H1 (cell line): ENCODE data around the gene FRRS1. TPM values are rescaled to one million over a fixed set of nuclear protein-coding genes. Genes with fewer than 3 reads are reported as not detected.

Experiments used
- CTCF ChIA-PET: fragments of 300-600 bp; sonication (Branson Sonifier 250); formaldehyde crosslinking; loops from one replicate; lab custom pipeline; 2021; ENCODE audit not compliant: partially characterized antibody; lab: Charles Lee
- POLR2A ChIA-PET: fragments of 300-600 bp; sonication (Branson Sonifier 250); formaldehyde crosslinking; loops from one replicate; lab custom pipeline; 2021; ENCODE audit warnings: inconsistent platforms; ENCODE audit not compliant: partially characterized antibody; lab: Charles Lee
- DNase-seq, 2 experiments: peaks; one replicate each; pipeline versions ENCODE4 v3.0.0 to v3.0.0-alpha.2; 2010 to 2022; ENCODE audit warnings: low spot score in 2 of 2, low read depth in 1 of 2, mixed read lengths in 1 of 2
- FAIRE-seq: peaks from 2 replicates; lab custom pipeline; 2011; peaks lifted over from hg19 to GRCh38; lab: Jason Lieb, UNC
- H2AFZ ChIP-seq: 2 replicates; pipeline ENCODE4 v1.8.1; 2012; ENCODE audit warnings: low read length, inconsistent platforms
- H2AK5ac ChIP-seq: 2 replicates; pipeline ENCODE4 v1.6.1; 2013; ENCODE audit warnings: low read depth, low read length
- H2BK120ac ChIP-seq: replicated peaks from 2 replicates; pipeline ENCODE3; 2013; ENCODE audit warnings: low read depth, low read length, inconsistent platforms
- H2BK12ac ChIP-seq: 2 replicates; pipeline ENCODE4 v1.6.1; 2013; ENCODE audit warnings: low read depth, low read length
- H2BK15ac ChIP-seq: 2 replicates; pipeline ENCODE4 v1.6.1; 2013; ENCODE audit warnings: low read length
- H2BK20ac ChIP-seq: 2 replicates; pipeline ENCODE4 v1.6.1; 2013; ENCODE audit warnings: low read length
- H2BK5ac ChIP-seq: 2 replicates; pipeline ENCODE4 v1.6.1; 2013; ENCODE audit warnings: low read depth, low read length
- H3K14ac ChIP-seq: 2 replicates; pipeline ENCODE4 v1.6.1; 2013; ENCODE audit warnings: inconsistent platforms; ENCODE audit not compliant: insufficient read length
- H3K18ac ChIP-seq: 2 replicates; pipeline ENCODE4 v1.6.1; 2013; ENCODE audit warnings: low read length; ENCODE audit errors: extremely low read depth
- H3K23ac ChIP-seq: 2 replicates; pipeline ENCODE4 v1.6.1; 2013; ENCODE audit warnings: inconsistent platforms; ENCODE audit not compliant: insufficient read length
- H3K23me2 ChIP-seq: 2 replicates; pipeline ENCODE4 v1.6.1; 2013; ENCODE audit warnings: low read depth, low read length
- H3K27ac ChIP-seq: 2 replicates; pipeline ENCODE4 v1.6.1; 2011; ENCODE audit warnings: low read depth, low read length, inconsistent platforms
- H3K27me3 ChIP-seq, 4 experiments: replicated peaks in 1 of 4; 1 replicate in 1 of 4; 2 replicates in 3 of 4; pipeline versions ENCODE4 v1.6.1 to v1.8.1; 2011 to 2013; ENCODE audit warnings: low read length in 3 of 4, mild to moderate bottlenecking in 3 of 4, inconsistent platforms in 2 of 4, mixed read lengths in 2 of 4, moderate library complexity in 1 of 4; ENCODE audit not compliant: control insufficient read depth in 3 of 4, insufficient read depth in 3 of 4; ENCODE audit errors: extremely low read depth in 1 of 4
- H3K36me3 ChIP-seq, 4 experiments: 2 replicates each; pipeline versions ENCODE4 v1.6.1 to v1.8.1; 2011 to 2013; ENCODE audit warnings: mild to moderate bottlenecking in 4 of 4, low read length in 3 of 4, moderate library complexity in 2 of 4, control low read depth in 1 of 4, inconsistent platforms in 1 of 4; ENCODE audit not compliant: insufficient read depth in 4 of 4, control insufficient read depth in 2 of 4
- H3K4ac ChIP-seq: replicated peaks from 2 replicates; pipeline ENCODE3; 2013; ENCODE audit warnings: low read length, low read depth, mixed read lengths, inconsistent platforms; ENCODE audit not compliant: insufficient read length
- H3K4me1 ChIP-seq, 4 experiments: replicated peaks in 1 of 4; 1 replicate in 1 of 4; 2 replicates in 3 of 4; pipeline versions ENCODE4 v1.6.1 to v1.8.1; 2011 to 2013; ENCODE audit warnings: low read length in 3 of 4, inconsistent platforms in 2 of 4, mixed read lengths in 1 of 4; ENCODE audit not compliant: insufficient read depth in 4 of 4, control insufficient read depth in 3 of 4
- H3K4me2 ChIP-seq, 2 experiments: 2 replicates each; pipeline versions ENCODE4 v1.6.1 to v1.8.1; 2011 to 2013; ENCODE audit warnings: low read depth in 2 of 2, low read length in 2 of 2, control low read depth in 1 of 2, inconsistent platforms in 1 of 2, mild to moderate bottlenecking in 1 of 2; ENCODE audit not compliant: insufficient read depth in 1 of 2
- H3K4me3 ChIP-seq, 4 experiments: fragments of 200-600, 300-600 bp in 1 of 4; sonication (generic), shearing (Covaris generic), sonication (Bioruptor Twin) in 1 of 4; 2 replicates each; pipeline versions ENCODE4 v1.5.1 to v1.8.1; 2011 to 2016; ENCODE audit warnings: low read length in 4 of 4, low read depth in 3 of 4, control low read depth in 2 of 4, inconsistent platforms in 2 of 4, mild to moderate bottlenecking in 2 of 4, mixed read lengths in 1 of 4, moderate library complexity in 1 of 4; ENCODE audit not compliant: insufficient read depth in 2 of 4; ENCODE audit errors: extremely low read depth in 1 of 4
- H3K56ac ChIP-seq: replicated peaks from 2 replicates; pipeline ENCODE3; 2013; ENCODE audit warnings: low read depth, mild to moderate bottlenecking, mixed read lengths, low read length, inconsistent platforms; ENCODE audit not compliant: insufficient read length
- H3K79me1 ChIP-seq: 2 replicates; pipeline ENCODE4 v1.6.1; 2013; ENCODE audit warnings: low read depth, low read length, control low read depth
- H3K79me2 ChIP-seq, 2 experiments: 2 replicates each; pipeline versions ENCODE4 v1.6.1 to v1.8.1; 2012 to 2013; ENCODE audit warnings: low read length in 2 of 2, mild to moderate bottlenecking in 2 of 2, inconsistent platforms in 1 of 2; ENCODE audit not compliant: insufficient read depth in 2 of 2, control insufficient read depth in 1 of 2
- H3K9ac ChIP-seq, 4 experiments: replicated peaks in 1 of 4; 1 replicate in 1 of 4; 2 replicates in 3 of 4; pipeline versions ENCODE4 v1.6.1 to v1.8.1; 2011 to 2013; ENCODE audit warnings: low read depth in 3 of 4, low read length in 3 of 4, control low read depth in 2 of 4, mild to moderate bottlenecking in 2 of 4, moderate library complexity in 2 of 4, inconsistent platforms in 1 of 4; ENCODE audit errors: extremely low read depth in 1 of 4
- H3K9me3 ChIP-seq, 2 experiments: 2 replicates each; pipeline versions ENCODE4 v1.6.1 to v1.8.1; 2012 to 2013; ENCODE audit warnings: mild to moderate bottlenecking in 2 of 2, moderate library complexity in 2 of 2, control low read depth in 1 of 2, inconsistent platforms in 1 of 2, low read depth in 1 of 2, low read length in 1 of 2, mixed read lengths in 1 of 2; ENCODE audit not compliant: insufficient read depth in 2 of 2
- H4K20me1 ChIP-seq, 2 experiments: replicated peaks in 1 of 2; 2 replicates each; pipeline versions ENCODE3 to v1.8.1; 2011 to 2013; ENCODE audit warnings: inconsistent platforms in 2 of 2, low read length in 2 of 2, mild to moderate bottlenecking in 1 of 2; ENCODE audit not compliant: insufficient read depth in 2 of 2, control insufficient read depth in 1 of 2
- H4K5ac ChIP-seq: 2 replicates; pipeline ENCODE4 v1.6.1; 2013; ENCODE audit warnings: low read length, low read depth, mixed read lengths, inconsistent platforms; ENCODE audit not compliant: insufficient read length
- H4K8ac ChIP-seq: 2 replicates; pipeline ENCODE4 v1.8.0; 2013; ENCODE audit warnings: mild to moderate bottlenecking, moderate library complexity, low read length, inconsistent platforms; ENCODE audit not compliant: insufficient read depth; ENCODE audit errors: extremely low read depth
- H4K91ac ChIP-seq: replicated peaks from 2 replicates; pipeline ENCODE3; 2013; ENCODE audit warnings: low read length, mixed read lengths, inconsistent platforms; ENCODE audit not compliant: insufficient read length
- WGBS, 2 experiments: shearing (Covaris generic) in 1 of 2; methylation state at CpG; one replicate each; pipeline versions ENCODE4 v1.1.6 to v1.1.7; 2013 to 2015; ENCODE audit warnings: low lambda C conversion rate in 2 of 2, mixed read lengths in 2 of 2, inconsistent platforms in 1 of 2, low coverage in 1 of 2, missing lambda C conversion rate in 1 of 2; ENCODE audit not compliant: insufficient replicate concordance in 2 of 2, insufficient coverage in 1 of 2, insufficient read length in 1 of 2; ENCODE audit errors: extremely low coverage in 1 of 2, missing lambda C conversion rate in 1 of 2; 5-methylcytosine and 5-hydroxymethylcytosine counted together
- polyA plus RNA-seq, 7 experiments: library from polyadenylated mRNA; depleted of rRNA in 3 of 7; stranded (reverse) in 5 of 7; unstranded in 2 of 7; fragments of >200 nt in 5 of 7; fragments of 200-250 nt in 2 of 7; gene quantifications; 1 replicate in 5 of 7; 2 replicates in 1 of 7; 4 replicates in 1 of 7; pipeline versions ENCODE4 v1.2.1 to v1.2.3, GENCODE V29; 2011 to 2013; ENCODE audit warnings: missing spikeins in 2 of 7, mixed read lengths in 2 of 7
- total RNA-seq: library from RNA; stranded (reverse); fragmentation: NEBNext Ultra II Directional; extraction: Animal tissue kit (Norgen Biotek cat#: 25700); gene quantifications from 2 replicates; pipeline ENCODE4 v1.2.1, GENCODE V29; 2021

FRRS1 gene
- total and polyA plus RNA-seq, 2 of the 8 experiments (the other 6 are each of a cell fraction or from before 2014, with no cell fraction given), result 3.5 to 6.5 TPM

DNA sequence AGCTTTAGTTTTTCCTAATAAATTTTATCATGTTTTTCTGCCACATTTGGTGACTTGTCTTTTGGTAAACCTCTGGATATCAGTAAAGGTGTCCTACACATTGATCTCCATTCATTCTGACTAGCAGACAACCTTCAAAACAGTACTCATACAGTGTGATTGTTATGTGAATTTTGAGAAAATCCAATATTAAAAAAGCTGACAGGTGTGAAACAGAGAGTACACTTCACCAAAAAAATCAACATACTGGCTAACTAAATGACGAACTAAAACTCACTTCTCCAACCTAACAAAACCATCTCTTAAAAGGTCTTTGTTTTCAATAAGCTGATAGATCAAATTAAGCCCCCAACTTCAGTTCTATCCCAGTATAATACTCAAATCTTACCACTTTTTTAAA lies 1.5 kb downstream of the FRRS1 start:
- 93% methylated on average over 1 of the region's 1 CpG; no CpG with 5 or more reads in 1 of the 2 experiments for WGBS, 2 experiments
- ChIA-PET CTCF (interaction anchor here (1.3 to 1.4 kb wide), 2 partner anchors 9 to 11 kb away, joined by 4 to 6 read pairs; no protein-coding TSS in a partner anchor), POLR2A (no interaction called here)

More for the DNA sequence above, 1.5 kb downstream of the FRRS1 start:
- H3K23ac ChIP-seq, result no peak overlapping the region
- no peak overlapping the region for H2BK120ac ChIP-seq
- FAIRE-seq, result no peak
- no peak overlapping the region for H3K27ac ChIP-seq
- H2BK12ac ChIP-seq, result no peak overlapping the region
- H3K4me3 ChIP-seq, result no peak overlapping the region
- H3K23me2 ChIP-seq, result peaks cover 2% of the 10 kb centered on the region; the same call in 1 of the 2 replicates
- H3K4ac ChIP-seq, result no peak overlapping the region
- no peak overlapping the region for H2AK5ac ChIP-seq
- no peak overlapping the region for H2BK15ac ChIP-seq
- H3K4me2 ChIP-seq, result no peak overlapping the region
- peaks cover 0 to 3% (median 2%) of the 10 kb centered on the region in 4 experiments; a peak in 2 of 7 replicates for H3K4me1 ChIP-seq
- H3K79me1 ChIP-seq, result no peaks in the 10 kb centered on the region
- no peak overlapping the region for H4K8ac ChIP-seq
- no peak overlapping the region for H2BK20ac ChIP-seq
- no peak overlapping the region for H3K18ac ChIP-seq
- H3K56ac ChIP-seq, result no peak overlapping the region
- H3K9me3 ChIP-seq, result no peaks in the 10 kb centered on the region
- H4K5ac ChIP-seq, result no peak overlapping the region
- DNase-seq, result no peak
- H3K27me3 ChIP-seq, result no peaks in the 10 kb centered on the region
- no peak overlapping the region for H4K91ac ChIP-seq
- H3K36me3 ChIP-seq, result no peaks in the 10 kb centered on the region
- H3K79me2 ChIP-seq, result no peaks in the 10 kb centered on the region
- H3K9ac ChIP-seq, result no peak overlapping the region
- no peaks in the 10 kb centered on the region for H4K20me1 ChIP-seq
- no peak overlapping the region for H3K14ac ChIP-seq
- H2AFZ ChIP-seq, result no peak overlapping the region
- no peak overlapping the region for H2BK5ac ChIP-seq
